GM12878 (cell line): Measurements from ENCODE around the gene EEFSEC.

Experiments
- BCL11A ChIP-seq: IDR thresholded peaks from 2 replicates; pipeline ENCODE4 v1.6.1; 2011; ENCODE audit warnings: low read depth, low read length
- CBX5 ChIP-seq: sonication (generic); IDR thresholded peaks from 2 replicates; pipeline ENCODE4 v1.6.1; 2016; ENCODE audit warnings: low read depth, moderate library complexity, mild to moderate bottlenecking, inconsistent platforms
- CTCF ChIP-seq, 3 experiments: IDR thresholded peaks in 2 of 3; conservative IDR thresholded peaks in 1 of 3; 2 replicates each; pipeline ENCODE4 v1.5.1; 2011; ENCODE audit warnings: low read depth in 3 of 3, low read length in 3 of 3, mild to moderate bottlenecking in 3 of 3, control low read depth in 2 of 3, moderate library complexity in 2 of 3, inconsistent platforms in 1 of 3, mixed read lengths in 1 of 3; ENCODE audit not compliant: control insufficient read depth in 2 of 3, insufficient read depth in 1 of 3; ENCODE audit errors: extremely low read depth in 1 of 3
- EZH2 ChIP-seq: IDR thresholded peaks from 2 replicates; pipeline ENCODE4 v1.6.1; 2012; ENCODE audit warnings: low read depth, mild to moderate bottlenecking, control low read depth, inconsistent platforms, low read length, borderline replicate concordance; ENCODE audit not compliant: control insufficient read depth
- FOS ChIP-seq: IDR thresholded peaks from 3 replicates; pipeline ENCODE4 v1.6.1; 2011; ENCODE audit warnings: borderline replicate concordance; ENCODE audit not compliant: insufficient read length; ENCODE audit errors: extremely low read depth
- FOXM1 ChIP-seq: IDR thresholded peaks from 2 replicates; pipeline ENCODE4 v1.6.1; 2012; ENCODE audit warnings: low read depth, mild to moderate bottlenecking, inconsistent platforms, low read length, moderate library complexity
- PML ChIP-seq: IDR thresholded peaks from 2 replicates; pipeline ENCODE4 v1.6.1; 2012; ENCODE audit warnings: low read length, inconsistent platforms
- POLR2AphosphoS5 ChIP-seq: IDR thresholded peaks from 2 replicates; pipeline ENCODE4 v1.6.1; 2011; ENCODE audit warnings: mild to moderate bottlenecking, low read length, inconsistent platforms
- PRDM15 ChIP-seq: fragments of 450-650 bp; formaldehyde crosslinking; IDR thresholded peaks from 2 replicates; pipeline ENCODE4 v1.4.0; 2020; ENCODE audit warnings: mild to moderate bottlenecking, moderate library complexity
- RCOR1 ChIP-seq: conservative IDR thresholded peaks from 2 replicates; pipeline ENCODE4 v1.6.1; 2012; ENCODE audit warnings: low read depth, low read length, improper control_type of control experiment
- SUZ12 ChIP-seq: fragments of 200-600 bp; sonication (generic); IDR thresholded peaks from one replicate; pipeline ENCODE4 v1.6.1; 2018; ENCODE audit warnings: antibody characterized with exemption, mild to moderate bottlenecking; ENCODE audit not compliant: unreplicated experiment
- ZNF622 ChIP-seq: fragments of 450-650 bp; IDR thresholded peaks from 2 replicates; pipeline ENCODE4 v1.6.1; 2017; ENCODE audit warnings: mild to moderate bottlenecking, inconsistent platforms
- TF ChIP-seq, protein P1 (sequence below): IDR thresholded peaks from 2 replicates; pipeline ENCODE4 v1.6.1; 2011; ENCODE audit warnings: borderline replicate concordance, low read depth, mild to moderate bottlenecking, moderate library complexity, mixed read lengths, low read length; ENCODE audit not compliant: insufficient read depth; ENCODE audit errors: extremely low read length

DNA sequence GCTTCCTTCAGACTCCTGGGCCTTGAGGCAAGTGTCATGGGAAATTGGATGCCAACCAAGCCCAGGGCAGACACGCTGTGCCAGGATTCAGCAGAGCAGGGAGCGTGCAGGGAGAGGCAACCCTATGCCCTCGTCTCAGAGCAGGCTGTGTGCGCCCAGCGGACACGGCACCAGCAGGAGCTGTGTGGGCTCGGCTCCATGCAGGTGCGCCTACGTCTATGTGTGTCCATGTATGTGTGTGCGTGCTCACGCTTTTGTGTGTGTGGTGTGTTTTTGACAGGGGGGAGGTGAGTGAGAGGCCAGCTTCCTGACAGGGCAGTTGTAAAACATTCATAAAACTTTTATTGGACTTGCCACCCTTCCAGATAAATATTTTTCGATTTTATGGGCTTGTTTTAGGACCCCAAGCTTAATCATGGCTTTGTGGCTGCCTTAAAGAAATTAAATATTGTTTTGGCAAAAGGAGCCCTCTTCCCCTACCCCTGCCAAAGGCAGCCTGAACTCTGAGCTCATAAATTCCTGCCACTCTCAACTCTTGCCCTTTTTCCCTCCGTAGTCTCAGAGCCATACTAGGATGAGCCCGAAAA lies 229.0 kb downstream of the EEFSEC start:
- TF ChIP-seq PRDM15: no peak
- TF ChIP-seq FOXM1: no peak
- TF ChIP-seq CTCF (IDR thresholded peaks at IDR 0.05 in 2 of 3, conservative IDR thresholded peaks at IDR 0.05 in 1 of 3; ENCODE audit: control insufficient read depth in 2 of 3, extremely low read depth in 1 of 3, insufficient read depth in 1 of 3, low read depth in 3 of 3, low read length in 3 of 3): no peak
- no peak for TF ChIP-seq CBX5
- no peak for TF ChIP-seq BCL11A
- no peak for TF ChIP-seq POLR2AphosphoS5
- no peak for TF ChIP-seq PML
- no peak for TF ChIP-seq SUZ12
- TF ChIP-seq, protein P1, sequence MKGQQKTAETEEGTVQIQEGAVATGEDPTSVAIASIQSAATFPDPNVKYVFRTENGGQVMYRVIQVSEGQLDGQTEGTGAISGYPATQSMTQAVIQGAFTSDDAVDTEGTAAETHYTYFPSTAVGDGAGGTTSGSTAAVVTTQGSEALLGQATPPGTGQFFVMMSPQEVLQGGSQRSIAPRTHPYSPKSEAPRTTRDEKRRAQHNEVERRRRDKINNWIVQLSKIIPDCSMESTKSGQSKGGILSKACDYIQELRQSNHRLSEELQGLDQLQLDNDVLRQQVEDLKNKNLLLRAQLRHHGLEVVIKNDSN: no peak
- no peak for TF ChIP-seq ZNF622
- TF ChIP-seq EZH2: no peak
- TF ChIP-seq RCOR1: no peak
- no peak for TF ChIP-seq FOS
